Measurements from ENCODE around the gene ARFGEF3.
"Not testable (repeated sequence)": the region's sequence is repeated elsewhere in the genome, so short reads cannot be mapped to it uniquely, and the experiment has no call there.

The ARFGEF3 gene

DNA sequence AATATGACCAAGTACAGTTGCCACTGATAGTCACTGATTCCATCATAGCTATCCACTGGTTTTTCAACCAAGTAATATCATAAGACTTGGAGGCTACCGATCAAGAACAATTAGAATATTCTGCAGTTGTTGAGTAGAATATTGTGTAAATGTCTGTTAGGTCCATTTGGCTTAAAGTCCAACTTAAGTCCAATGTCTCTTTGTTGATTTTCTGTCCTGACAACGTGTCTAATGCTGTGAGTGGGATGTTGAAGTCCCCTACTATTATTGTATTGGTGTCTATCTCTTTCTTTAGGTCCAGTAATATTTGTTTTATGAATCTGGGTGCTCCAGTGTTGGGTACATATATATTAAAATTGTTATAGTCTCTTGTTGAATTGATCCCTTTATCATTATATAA, 13.9 kb downstream of the ARFGEF3 start:
- DNase-seq, result no peak

DNA sequence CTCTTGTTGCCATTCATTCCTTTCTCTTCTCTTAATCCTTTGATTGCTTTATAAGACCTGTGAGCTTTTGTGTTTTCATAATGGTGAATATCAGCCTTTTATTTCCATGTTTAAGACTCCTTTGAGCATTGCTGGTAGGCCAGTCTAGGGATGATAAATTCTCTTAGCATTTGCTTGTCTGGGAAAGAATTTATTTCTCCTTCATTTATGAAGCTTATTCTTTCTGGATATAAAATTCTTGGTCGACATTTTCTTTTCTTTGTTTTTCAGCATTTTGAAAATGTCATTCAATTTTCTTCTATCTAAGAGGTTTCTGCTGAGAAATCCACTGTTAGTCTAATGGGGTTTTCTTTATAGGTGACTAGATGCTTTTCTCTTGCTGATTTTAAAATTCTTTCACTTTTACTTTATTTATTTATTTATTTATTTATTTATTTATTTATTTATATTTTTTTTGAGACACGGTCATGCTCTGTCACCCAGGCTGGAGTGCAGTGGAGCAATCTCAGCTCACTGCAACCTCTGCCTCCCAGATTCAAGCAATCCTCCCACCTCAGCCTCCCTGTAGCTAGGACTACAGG, 15.0 kb downstream of the ARFGEF3 start:
- DNase-seq, result no peak

DNA sequence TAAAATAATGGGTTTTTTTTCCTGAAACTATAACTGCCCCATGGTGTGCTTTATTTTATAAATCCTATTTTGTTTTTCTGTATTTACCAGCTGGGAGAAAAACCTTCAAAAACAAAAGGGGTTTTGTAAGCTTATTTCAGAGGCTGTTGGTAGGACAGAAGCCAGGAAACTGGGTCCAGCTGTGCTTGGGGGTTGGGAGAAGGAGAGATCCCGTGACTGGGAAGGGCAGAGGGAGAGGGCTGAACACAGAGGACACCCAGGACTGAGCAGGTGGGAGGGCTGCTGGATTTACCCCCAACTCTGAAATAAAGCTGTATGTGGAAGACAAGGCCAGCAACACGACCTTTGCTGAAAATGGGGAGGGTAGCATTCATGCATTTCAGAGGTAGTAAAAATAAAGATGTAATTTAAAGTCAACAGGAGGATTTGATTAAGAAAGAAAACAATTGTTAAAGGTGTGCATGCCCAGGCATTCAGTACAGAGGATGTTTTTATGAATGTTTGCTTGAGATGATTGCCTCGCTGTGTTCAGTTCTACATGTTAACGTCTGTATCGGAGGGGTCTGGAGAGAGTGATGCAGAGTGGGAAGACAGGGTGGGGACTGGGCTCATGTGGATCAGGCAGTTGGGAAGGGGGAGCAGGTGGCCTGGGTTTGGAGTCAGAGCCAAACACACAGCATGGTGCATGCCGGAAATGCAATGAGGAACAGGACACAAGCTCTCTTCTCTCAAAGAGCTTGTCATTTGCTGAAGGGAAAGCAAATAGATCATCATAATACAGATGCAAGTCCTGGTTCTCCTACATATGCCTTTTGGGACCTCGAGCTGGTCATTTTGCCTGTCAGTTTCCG, 21.4 kb downstream of the ARFGEF3 start:
- DNase-seq, result no peak

DNA sequence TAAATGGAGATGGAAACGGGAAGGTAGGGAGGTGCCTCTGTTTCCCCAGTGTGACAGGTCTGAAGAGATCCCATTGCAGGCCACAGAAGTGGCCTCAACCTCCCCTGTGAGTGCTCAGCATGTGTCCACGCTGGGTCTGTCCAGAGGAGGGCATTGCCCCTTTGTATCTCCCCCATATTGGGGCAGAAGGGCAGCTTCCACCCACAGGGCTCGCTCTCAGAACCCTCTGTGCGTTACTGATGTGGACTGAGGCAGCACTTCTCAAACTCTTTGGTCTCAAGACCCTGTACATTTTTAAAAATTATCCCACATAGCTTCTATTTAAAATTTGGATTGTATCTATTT, 22.0 kb downstream of the ARFGEF3 start:
- DNase-seq, result no peak

DNA sequence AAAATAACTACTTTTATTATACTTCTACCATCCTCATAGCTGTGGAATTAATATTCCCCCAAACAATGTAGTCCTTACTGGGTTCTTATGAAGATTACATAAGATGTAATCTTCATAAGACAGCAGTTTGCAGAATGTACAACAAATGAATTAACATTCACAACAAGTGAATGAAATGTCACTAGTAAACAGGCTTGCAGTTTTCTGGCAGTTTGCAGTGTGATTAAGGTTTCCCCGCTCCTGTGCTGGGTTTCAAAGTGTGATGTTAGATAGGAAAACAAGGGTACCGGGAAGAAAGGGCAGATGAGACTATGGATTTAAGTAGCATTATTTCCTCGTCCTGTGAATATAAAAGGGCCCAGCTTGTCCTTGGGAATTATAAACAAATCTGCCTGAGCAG, 22.5 kb downstream of the ARFGEF3 start:
- DNase-seq, result no peak

DNA sequence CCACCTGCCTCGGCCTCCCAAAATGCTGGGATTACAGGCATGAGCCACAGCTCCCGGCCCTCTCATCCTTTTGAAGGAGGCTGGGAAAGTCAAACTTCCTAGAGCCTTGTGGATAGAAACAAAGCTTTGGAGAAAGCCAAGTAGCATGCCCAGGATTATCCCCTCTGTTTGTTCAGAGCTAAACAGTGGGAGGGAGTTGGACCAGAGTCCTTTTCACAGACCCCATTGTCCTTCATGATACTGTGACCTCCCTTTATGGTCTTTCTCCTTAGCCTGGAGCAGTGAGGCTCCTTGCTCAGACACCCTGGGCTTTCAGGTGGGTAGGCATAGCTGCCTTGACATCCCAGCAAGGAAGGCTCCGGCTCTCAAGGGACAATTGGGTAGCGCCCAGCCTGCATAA, 25.4 kb downstream of the ARFGEF3 start:
- DNase-seq, result no peak

DNA sequence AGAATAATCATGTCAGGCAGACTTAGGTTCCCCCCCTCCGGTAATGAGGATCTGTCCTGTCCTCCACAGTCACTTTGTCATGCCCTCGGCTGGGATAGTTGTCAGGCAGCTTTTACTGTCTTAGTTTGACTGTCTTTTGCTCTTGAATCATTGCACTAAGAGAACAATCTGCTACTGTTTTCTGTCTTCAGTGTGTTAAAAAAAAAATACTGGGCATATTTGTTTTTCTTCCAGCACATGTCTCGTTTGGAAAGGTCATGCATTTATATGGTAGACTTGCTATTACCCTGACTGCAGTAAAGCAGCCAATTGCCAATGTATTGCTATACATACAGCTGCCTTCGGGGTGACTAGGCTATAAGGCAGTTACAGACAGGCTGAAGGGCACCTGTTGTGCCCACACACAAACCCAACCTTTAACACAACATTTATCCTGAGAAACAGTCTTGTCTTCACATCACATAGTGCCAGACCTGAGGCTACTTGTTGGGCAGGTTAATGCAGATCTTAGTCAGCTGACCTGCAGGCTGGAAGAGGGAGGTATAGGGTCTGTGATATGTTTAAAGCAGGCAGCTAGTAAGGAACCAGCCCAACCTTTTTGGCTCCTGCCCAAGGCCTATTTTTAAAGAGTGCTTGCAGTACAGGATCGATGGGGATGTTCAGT, 26.7 kb downstream of the ARFGEF3 start:
- no peak for DNase-seq

DNA sequence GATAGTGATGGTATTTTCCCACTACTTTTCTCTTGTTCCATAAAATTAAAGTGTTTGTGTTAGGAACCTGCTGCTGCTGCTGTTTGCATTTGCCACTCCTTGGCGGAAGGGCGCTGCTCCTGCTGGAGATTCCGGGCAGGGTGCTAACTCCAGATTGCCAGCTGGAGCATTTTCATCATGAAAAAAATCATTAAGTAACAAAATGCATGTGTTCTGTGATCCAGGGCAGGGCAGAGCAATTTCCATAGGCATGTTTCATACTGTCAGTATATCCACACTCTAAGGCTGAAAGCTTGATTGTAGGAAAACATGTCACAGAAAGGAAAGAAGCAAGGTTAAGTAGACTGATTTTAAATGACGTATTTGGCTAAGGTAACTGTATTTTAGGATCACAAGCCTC, 32.5 kb downstream of the ARFGEF3 start:
- DNase-seq, result no peak

DNA sequence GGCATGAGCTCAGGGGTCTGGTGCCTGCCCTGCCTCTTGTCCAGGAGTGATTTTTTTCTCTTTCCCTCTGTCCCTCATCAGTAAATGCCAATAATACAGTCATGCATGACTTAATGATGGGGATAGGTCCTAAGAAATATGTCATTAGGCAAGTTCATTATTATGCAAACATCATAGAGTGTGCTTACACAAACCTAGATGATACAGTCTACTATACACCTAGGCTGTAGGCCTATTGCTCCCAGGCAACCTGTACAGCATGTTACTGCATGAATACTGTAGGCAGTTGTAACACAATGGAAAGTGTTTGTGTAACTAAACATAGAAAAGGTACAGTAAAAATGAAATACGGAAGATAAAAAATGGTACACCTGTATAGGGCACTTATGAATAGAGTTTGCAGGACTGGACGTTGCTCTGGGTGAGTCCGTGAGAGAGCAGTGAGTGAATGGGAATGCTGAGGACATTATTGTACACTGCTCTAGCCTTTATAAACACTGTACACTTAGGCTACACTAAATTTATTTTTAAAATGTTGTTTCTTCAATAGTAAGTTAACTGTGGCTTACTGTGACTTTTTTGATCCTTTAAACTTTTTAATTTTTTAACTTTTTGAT, 34.5 kb downstream of the ARFGEF3 start:
- DNase-seq, result no peak

DNA sequence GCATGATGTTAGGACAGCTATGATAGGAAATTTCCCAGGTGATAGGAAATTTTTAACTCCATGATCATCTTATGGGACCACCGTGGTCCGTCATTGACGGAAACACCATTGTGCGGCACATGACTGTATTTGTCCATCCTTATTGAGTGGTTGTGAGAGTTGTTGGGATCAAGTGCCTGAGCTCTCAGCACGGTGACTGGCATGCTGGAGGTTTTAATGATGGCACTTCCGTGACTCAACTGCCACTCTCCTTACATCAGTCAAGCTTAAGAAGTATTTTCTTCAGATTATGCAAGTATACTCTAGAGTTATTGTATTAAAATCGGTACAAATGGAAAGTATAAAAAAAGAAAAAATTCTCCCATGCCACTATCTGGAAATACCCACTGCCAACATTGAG, 35.8 kb downstream of the ARFGEF3 start:
- no peak for DNase-seq

DNA sequence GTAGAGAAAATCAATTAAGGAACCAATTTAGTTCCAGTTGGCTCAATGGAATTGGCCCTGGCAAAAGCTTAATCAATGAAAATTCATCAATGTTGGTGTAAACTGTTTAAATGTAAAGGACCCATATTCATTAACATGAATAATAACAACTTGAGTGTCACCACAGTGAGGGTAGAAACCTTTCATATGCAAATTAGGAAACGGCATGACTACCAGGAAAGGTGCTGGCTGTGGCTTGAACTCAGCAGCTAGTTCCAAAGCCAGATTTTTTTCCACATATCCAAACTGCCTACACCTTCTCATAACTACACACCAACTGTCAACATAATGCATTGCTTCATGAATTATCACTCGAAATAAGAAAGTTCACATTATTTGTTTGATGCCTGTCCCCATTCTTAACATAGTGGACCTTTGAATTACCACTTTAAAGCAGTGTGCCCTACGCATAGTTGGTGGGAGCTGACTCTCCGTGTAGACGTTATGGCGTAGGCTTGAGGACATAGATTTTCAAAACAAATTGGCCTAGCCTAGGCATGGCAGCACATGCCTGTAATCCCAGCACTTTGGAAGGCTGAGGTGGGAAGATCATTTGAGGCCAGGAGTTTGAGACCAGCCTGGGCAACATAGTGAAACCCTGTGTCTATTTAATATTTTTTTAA, 36.8 kb downstream of the ARFGEF3 start:
- no peak for DNase-seq

DNA sequence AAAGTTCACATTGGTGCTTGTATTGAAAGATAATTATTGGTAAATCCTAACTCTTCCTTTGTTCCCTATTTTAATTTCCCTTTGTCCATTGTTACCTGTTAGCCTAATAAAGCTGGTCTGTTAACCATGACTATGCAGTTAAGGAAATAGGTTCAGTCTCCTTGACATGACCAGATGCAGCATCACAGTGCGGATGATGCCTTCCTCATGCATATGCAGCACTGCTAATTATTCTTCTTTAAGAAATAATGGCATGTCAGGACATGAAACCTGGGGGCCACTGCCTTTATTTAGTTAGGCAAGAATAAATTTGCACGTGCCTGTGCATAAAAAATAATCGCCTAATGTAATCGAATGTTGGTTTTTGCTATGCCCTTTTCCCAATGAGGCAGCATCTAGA, 40.1 kb downstream of the ARFGEF3 start:
- DNase-seq, result no peak

DNA sequence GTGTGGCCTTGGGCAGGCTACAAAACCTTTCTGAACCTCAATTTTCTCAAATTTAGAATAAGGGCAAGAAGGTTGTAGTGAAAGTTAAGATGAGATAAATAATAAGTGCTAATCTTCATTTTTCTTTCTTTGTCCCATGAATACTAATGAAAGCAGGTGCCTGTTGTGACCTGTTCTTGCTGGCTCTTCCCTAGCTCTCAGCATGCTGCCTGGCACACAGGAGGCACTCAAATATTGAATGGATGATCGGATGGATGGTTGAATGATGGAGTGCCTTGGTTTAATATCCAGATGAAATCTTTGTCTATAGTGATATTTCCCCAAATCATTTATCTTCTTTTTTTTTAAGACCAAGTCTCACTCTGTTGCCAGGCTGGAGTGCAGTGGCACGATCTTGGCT, 41.6 kb downstream of the ARFGEF3 start:
- no peak for DNase-seq

DNA sequence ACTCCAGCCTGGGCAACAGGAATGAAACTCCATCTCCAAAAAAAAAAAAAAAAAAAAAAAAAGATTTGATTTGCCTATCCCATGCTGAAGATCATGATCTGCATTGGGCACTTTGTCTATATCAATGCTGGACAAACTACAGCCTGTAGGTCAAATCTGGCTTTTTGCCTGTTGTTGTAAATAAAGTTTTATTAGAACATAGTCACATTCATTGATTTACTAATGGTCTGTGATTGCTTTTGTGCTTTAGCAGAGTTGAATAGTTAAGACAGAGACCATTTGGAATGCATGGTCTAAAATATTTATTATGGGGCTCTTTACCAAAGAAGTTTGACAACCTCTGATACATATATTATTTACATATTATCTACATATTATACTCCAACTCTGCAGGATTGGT, 42.6 kb downstream of the ARFGEF3 start:
- DNase-seq, result no peak

DNA sequence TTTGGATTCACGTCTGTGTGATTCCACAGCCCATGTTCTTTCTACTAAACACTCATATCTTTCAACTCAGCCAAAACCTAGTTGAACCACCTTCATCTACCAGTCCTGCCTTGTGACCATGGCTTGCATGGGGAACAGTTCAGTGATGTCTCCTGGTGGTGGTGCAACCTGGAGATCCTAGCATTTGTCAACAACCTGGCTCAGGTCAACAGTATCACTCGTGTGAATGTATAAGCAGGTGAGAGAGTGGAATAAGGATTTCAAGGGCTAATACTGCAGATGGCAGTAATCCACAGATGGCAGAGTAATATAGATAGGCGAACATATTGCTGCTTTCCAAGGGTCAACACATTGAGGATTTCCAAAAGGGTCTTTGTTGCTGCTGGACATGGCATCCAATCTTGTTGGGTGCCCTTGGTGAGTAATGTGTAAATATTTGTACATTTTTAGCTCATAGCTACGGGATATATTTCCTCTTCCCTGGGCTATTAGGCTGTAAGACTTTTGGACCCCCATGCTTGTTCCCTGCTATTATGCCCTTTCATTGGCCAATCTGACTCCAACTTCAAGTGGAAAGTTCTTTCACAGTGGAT, 43.1 kb downstream of the ARFGEF3 start:
- no peak for DNase-seq

DNA sequence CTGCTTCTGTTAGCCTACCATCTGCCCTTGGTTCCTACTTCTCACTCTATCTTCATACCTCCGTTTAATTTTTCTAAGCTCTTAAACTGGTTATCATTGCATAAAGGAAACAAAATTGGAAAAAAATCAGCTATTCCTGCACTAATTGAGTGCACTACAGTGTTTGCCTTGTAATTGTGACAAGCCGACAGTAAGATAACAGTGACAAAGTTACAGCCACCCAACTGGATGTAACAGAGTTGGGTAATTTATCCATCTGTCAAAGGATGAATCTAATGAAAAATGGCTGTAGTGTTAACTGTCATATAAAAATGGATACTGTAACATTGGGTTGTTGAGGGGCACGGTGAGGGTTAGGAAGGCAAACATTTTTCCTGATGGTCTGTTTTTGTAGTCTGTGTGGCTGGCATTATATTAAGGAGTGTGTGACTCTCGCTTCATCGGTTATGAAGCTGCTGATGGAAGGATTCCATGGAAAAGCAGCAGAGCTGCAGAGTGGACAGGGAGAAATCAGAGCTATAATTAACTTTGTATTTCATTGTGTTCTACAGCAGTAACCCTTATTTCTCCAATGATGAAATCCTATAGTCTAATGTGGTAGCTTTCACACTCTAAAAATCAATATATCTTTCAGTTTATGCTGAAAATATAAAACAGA, 43.8 kb downstream of the ARFGEF3 start:
- DNase-seq, result no peak

DNA sequence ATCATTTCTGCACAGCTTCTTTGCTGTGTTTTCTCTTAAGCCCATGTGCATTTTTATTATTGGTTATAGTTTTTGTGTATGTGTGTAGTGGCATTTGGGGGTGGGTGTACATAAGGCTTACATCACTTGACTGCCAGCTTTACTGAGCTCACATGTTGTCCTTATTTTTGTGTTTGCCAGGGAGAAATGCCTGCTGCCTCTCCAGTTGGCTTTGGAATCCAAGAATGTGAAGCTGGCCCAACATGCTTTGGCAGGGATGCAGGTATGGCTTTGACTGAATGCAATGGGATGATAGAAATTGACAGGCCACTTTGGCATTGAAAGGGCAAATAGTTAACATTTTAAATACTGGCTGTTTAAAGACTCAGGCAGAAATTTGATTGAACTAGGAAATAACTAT, 45.1 kb downstream of the ARFGEF3 start:
- no peak for DNase-seq

DNA sequence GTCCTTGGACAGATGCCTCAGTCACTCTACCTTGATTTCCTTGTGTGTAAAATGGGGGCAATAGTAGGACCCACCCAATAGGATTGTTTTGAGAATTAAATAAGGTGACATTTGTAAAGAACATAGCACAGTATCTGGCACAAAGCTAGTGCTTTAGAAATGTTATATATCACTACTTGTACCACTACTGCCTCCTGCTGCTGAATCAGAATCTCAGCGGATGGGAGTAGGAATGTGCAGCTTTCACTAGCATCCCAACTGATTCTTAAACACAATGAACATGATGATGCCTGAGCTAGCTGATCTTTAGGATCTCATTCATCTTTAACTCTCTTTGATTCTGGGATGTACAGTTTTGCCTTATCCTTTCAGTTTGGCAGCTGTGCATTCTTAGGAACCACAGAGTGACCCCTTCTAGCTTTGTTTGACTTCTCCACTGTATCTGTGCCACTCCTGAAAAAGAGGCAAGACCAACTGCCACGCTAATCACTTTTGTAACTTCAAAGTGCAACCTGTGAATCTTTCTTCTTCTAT, 49.4 kb downstream of the ARFGEF3 start:
- no peak for DNase-seq

DNA sequence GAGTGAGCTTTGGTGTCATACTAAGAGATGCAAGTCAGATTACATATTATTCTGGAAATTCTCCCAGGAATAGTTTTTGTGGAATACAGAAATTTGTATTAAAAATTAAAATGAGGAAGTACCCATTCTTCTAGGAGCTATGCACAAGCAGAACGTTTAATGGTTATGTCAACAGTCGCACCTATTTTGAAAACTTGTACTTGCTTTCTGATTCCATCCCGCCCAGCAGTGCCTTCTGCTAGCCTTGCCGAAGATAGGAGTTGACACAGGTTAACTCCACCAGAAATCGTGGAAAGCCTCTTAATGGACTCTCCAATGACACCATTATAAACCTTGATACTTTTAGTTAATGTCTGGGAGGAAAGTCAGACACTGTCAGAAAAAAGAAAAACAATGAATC, 49.9 kb downstream of the ARFGEF3 start:
- DNase-seq, result no peak

DNA sequence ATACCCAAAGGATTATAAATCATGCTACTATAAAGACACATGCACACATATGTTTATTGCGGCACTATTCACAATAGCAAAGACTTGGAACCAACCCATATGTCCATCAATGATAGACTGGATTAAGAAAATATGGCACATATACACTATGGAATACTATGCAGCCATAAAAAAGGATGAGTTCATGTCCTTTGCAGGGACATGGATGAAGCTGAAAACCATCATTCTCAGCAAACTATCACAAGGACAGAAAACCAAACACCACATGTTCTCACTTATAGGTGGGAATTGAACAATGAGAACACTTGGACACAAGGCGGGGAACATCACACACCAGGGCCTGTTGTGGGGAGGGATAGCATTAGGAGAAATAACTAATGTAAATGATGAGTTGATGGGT, 50.8 kb downstream of the ARFGEF3 start:
- DNase-seq, result not testable (repeated sequence)

DNA sequence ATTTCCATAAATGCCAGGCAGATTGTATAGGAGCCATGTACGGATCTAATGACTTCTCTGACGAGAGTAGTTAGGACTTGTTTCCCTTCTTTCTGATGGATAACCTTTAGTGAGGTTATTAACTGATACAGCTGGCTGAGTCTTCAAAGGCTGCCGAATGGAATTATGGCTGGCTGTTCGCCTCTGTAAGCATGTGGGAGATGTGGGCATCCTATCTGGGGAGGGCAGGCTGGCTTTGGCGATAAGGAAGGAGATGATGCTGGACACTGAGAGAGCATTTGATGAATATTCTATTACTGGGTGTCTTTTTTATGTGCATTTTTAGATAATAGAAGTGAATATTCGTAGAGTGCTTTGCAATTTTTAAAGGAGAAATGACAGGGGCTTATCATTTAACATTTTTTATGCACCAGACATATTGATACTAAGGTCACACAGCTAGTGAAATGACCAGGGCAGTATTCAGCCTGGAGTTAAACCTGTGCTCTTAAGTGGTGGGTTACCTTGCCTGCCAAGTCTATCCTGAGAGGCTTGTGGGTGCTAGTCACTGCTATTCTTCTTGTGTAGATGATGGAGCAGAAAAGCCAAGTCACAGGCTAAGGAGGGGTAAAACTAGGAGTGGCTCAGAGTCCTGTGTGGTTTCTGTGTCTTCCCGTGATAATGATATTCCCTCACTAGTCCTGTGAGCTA, 53.5 kb downstream of the ARFGEF3 start:
- DNase-seq, result no peak

DNA sequence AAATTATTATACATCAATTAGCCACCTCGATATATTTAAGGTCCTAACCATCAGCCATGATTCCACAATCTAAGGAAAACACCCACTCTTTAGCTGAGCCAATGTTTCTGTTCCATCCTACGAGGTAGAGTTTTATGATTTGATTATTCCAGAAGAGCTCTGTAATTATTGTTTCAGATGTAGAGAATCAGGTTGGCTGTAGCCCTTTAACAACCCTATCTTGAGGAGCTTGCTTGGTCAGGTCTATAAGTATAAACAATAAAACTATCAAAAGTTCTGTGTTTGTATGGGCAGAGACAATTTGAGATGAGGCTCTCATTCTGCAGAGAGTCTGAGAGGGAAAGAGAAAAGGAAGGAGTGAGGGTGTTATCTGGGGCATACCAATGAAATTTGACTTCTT, 56.7 kb downstream of the ARFGEF3 start, which contains the start of gene PBOV1:
Gene PBOV1, minus strand, starts transcription at position 43 of the 400 bp plus-strand sequence. CDS start 96 bp downstream, outside the sequence.
- DNase-seq, result no peak
